Stimulated activated CD8-positive, alpha-beta memory T cell treated with anti-CD3 and anti-CD28 coated beads, Interleukin-12 subunit alpha, Interleukin-12 subunit beta, amount 100 ng/mL, for 4 hours (primary cell): ENCODE results near the gene PARP16.
A peak's percentile ranks its signal among the peaks of the same experiment; 100 is the strongest.

Source experiments
- DNase-seq: peaks from one replicate; pipeline ENCODE4 v3.0.0-alpha.2; 2020; ENCODE audit warnings: low read depth

PARP16 gene

DNA sequence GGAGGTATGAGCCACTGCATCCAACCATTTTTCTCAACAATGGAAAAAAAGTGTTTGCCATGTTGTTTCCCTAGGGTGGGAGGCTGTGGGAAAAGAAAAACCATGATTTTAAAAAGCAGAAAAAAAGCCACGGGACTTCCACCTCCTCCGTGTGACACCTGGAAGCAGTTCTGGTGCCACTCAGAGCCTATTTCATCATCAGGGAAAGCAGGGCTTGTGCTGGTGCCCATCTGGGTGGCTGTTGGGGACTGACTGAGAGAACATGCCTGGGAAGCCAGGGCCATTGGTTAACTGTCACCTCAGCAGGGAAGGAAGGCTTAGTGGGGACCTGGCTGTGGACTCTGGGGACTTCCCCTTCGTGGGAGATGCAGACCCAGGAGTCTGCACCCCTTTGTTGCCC lies 25.1 kb upstream of the PARP16 start:
- no peak for DNase-seq

DNA sequence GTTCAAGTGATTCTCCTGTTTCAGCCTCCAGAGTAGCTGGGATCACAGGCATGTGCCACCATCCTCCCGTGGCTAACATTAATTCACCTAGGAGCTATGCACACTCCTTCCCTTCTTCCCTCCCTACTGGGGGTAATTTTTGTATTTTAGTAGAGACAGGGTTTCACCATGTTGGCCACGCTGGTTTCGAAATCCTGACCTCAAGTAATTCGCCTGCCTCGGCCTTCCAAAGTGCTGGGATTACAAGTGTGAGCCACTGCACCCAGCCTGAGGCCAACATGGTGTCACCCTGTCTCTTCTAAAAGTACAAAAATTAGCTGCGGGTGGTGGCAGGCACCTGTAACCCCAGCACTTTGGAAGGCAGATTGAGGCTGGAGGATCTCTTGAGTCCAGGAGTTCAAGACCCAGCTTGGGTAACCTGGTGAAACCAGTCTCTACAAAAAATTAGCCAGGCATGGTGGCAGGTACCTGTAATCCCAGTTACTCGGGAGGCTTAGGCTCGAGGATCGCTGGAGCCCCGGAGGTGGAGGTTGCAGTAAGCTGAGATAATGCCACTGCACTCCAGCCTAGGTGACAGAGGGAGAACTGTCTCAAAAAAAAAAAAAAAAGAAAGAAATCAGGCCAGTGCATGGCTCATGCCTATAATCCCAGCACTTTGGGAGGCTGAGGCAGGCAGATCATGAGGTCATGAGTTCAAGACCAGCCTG lies 23.9 kb upstream of the PARP16 start:
- no peak for DNase-seq

DNA sequence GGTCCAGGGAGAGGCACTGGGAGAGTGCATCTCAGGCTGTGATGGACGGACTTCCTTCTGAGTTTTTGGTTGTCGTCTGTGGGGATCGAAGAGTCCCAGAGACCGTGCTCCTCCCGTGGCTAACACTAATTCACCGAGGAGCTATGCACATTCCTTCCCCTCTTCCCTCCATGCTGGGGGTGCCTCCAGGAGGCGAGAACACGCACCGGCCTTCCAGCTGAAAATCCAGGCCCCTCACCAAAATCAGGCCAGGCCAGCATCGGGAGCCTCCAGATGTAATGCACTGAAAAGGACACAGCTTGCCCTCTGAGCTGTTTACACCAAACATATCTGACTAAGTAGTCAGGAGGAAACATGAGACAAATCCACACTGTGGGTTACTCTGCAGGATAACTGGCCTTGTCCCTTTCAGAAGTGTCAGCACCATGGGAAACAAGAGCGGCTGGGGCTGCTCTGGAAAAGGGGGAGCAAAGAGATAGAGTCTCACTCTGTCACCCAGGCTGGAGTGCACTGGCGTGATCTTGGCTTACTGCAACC lies 23.3 kb upstream of the PARP16 start:
- DNase-seq: no peak

DNA sequence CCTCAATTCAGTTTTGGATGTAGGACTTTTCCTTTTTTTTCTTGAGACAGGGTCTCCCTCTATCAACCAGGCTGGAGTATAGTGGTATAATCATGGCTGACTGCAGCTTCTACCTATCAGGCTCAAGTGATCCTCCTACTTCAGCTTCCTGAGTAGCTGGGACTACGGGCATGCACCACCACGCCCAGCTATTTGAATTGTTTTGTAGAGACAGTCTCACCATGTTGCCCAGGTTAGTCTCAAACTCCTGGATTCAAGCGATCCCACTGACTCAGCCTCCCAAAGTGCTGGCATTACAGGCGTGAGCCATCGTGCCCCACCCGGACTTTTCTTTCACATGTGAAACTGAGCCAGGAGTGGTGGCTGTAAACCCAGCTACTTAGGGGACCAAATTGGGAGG lies 21.3 kb upstream of the PARP16 start:
- DNase-seq: no peak

DNA sequence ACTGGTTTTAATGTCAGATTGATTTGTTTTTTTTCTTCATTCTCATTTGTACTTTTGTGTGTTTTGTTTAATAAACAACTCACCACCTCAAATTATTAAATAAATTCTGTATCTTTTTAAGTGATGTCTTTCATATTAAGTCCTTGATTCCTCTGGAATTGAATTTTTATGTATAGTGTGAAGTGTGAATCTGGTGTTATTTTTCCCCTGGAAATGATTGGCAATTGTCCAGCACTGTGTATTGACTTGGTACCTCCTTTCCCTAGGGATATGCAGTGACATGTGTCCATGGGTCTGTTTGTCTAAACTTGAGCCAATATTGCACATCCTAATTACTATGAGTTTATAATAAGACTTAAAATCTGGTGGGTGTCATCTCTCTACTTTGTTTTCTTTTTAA lies 19.9 kb upstream of the PARP16 start:
- DNase-seq: no peak

DNA sequence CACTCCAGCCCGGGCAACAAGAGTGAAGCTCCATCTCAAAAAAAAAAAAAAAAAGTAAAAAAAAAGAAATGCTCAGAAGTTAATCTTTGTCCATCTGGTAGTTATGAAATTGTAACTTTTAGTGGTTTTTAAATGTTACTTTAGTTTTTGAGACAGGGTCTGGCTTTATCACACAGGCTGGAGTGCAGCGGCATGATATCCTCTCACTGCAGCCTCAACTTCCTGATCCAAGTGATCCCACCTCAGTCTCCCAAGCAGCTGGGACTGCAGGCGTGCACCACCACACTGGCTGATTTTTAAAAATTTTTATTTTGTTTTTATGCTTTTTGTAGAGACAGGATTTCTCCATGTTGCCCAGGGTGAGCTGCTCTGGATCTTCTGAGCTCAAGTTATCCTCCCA lies 19.1 kb upstream of the PARP16 start:
- DNase-seq: no peak

DNA sequence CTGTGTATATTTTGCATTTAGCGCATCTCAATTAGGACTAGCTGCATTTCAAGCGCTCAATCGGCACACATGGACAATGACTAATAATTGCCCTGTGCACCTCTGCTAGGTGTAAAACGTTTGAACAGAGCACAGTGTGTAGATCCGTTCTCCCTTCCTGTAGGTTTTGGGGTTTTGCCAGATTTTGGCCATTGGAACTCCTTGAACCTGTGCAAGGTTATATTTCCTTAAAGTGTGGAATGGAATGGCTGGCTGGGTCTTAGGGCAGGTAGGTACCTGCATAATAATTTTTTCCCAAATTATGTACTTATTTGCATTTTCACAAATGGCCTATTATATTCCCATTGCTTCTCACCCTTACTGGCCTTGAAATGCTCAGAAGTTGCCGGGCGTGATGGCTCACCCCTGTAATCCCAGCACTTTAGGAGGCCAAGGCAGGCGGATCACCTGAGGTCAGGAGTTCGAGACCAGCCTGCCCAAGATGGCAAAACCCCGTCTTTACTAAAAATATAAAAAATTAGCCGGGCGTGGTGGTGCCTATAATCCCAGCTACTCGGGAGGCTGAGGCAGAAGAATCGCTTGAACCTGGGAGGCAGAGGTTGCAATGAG lies 18.6 kb upstream of the PARP16 start:
- DNase-seq: no peak

DNA sequence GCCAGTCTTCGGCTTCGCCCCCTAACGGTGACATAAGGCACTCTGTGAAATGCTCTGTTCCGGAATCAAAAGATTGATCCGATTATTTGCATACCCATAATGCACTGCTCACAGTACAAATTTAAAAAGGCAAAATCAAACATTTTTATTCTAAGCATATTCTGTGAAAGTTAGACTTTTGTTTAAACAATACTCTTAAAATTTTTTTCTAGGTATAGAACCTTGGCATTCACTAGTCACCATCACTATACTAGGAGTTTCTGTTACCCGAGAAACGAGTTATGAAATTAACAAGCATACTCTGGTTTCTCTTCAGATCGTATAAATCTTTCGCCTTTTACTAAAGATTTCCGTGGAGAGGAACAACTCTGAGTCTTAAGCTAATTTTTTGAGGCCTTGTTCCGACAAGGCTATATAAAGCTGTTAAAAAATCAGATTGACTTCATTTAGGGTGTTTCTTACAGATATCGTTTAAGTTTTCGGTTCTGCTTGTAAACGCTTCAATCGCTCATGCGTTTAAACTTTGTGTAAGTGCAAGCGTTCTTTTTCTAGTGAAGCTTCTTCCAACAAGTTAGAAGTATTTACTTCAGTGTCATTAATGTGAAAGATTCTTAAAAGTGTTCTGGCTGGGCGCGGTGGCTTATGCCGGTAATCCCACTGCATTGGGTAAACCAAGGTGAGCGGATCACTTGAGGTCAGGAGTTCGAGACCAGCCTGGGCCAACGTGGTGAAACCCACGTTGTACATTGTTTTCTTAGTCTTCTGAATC lies 17.9 kb upstream of the PARP16 start, which contains the start of gene RNU5B-1:
Gene RNU5B-1, plus strand, starts transcription at position 297 of the 769 bp plus-strand sequence.
- peak; percentile 46 for DNase-seq

DNA sequence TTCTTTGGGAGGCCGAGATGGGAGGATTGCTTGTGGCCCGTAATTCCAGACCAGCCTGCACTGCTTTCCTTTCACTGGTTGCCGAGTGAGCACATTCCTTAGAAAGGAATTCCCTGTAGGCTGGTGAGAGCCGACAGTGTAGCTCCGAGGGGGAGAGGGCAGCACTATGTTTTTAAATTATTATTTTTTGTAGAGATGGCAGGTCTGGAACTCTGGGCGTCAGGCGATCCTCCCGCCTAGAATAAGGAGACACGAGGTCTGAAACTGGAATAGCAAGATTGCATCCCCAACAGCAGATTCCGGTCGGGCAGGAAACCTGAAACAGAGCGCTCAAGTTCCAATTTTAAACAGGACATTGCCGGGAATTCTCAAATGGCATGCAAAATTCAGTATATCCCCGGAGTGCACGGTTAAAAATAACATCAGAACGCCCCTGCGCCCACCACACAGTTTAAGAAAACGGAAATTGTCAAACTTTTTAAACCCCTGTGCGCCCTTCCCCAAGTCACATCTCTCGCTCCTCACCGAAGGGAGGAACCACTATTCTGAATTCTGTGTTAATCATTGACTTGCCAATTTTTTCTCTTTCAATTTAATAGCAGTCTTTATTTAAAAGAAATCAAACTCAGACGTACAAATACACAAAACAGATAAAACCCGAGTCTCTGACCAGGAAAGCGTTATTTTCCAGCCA lies 17.2 kb upstream of the PARP16 start:
- DNase-seq: no peak

DNA sequence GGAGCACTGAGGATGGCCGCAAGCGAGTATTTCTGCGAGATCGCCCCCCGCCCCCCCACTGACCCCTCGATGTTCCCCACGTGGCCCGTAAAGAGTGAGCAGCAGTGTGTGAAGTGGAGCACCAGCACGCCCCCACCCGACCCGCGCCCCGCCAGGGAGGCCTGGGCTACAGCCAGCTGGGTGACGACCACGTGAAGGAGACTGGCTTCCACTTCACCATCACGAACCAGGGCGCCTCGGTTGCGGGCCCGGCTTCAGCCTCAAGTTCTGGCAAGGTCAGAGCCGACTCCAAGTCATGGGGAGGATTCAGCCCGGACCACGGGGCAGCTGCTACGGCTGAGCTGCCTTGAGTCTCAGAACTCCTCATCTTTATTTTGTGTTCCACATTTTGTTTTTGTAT lies 15.4 kb upstream of the PARP16 start:
- no peak for DNase-seq

DNA sequence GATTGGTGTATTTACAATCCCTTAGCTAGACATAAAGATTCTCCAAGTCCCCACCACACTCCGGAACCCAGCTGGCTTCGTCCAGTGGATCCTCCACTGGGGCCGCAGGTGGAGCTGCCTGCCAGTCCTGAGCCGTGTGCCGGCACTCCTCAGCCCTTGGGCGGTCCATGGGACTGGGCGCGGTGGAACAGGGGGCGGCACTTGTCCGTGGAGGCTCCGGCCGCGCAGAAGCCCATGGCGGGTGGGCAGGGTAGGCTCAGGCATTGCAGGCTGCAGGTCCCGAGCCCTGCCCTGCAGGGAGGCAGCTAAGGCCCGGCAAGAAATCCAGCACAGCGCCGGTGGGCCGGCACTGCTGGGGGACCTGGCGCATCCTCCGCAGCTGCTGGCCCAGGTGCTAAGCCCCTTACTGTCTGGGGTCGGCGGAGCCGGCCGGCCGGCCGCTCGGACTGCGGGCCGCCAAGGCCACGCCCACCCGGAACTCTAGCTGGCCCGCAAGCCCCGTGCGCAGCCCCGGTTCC lies 14.3 kb upstream of the PARP16 start:
- no peak for DNase-seq

DNA sequence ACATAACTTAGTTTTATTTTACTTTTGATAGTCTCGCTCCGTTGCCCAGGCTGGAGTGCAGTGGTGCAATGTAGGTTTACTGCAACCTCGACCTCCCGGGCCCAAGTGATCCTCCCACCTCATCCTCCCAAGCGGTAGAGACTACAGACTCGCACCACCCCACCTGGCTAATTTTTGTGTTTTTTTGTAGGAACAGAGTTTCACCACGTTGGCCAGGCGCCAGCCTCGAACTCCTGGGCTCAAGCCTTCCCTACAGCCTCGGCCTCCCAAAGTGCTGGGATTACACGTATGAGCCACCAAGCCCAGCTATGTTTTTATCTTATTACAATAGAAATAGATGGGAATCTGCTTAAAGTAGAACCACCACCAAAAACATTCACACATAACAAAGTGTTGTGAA lies 12.0 kb upstream of the PARP16 start:
- no peak for DNase-seq

DNA sequence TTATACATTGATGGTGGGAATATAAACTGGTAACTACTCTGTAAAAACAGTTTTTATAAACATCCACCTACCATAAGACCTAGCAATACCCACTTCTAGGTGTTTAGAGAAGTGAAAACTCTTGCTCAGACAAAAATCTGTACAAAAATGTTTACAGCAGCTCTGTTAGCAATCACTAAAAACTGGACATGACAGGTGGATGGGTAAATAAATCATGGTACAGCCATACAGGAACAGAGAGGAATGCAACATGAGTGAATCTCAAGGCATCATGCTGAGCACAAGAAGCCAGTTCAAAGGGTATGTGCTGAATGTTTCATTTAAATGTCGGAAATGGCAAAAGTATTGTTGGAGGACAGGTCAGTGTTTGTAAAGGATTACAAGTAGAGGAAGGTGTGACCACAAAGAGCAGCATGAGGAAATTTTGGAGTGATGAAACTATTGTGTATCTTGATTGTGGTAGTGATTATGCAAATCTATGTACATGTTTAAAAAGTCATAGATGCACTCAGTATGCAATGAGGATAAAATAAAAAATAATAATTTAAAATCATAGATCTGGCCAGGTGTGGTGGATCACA lies 6.3 kb upstream of the PARP16 start:
- DNase-seq: no peak

DNA sequence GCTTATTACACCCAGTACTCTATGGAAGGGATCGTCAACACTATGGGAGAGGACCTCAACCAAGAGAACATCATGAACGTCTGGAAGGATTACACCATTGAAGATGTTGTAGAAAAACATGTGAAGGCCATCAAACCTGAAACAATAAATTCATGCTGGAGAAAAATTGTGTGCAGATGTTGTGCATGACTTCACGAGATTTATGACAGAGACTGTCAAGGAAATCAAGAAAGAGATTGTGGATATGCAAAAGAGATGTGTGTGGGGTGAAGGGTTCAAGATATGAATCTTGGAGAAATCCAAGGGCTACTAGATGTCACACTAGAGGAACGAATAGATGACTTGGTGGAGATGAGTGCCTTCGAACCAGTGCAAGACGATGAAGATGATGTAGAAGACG lies 3.5 kb upstream of the PARP16 start:
- DNase-seq: no peak

DNA sequence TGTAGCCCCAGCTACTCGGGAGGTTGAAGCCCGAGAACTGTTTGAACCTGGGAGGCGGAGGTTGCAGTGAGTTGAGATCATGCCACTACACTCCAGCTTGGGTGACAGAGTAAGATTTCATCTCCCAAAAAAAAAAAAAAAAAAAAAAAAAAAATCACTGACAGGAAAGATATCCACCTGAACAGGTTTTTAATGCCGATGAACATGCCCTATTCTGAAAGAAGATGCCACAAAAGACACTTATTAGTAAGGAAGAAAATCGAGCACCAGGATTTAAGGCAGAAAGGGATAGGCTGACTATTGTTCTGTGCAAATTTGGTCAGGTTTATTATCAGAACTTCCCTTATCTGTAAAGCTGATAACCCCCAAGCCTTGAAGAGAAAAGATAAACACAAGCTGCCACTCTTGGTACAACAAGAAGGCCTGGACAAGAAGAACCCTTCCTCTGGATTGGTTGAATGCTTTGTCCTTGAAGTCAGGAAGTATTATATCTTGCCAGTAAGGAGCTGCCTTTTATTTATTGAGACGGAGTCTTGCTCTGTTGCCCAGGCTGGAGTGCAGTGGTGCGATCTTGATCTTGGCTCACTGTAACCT lies 2.7 kb upstream of the PARP16 start:
- no peak for DNase-seq

DNA sequence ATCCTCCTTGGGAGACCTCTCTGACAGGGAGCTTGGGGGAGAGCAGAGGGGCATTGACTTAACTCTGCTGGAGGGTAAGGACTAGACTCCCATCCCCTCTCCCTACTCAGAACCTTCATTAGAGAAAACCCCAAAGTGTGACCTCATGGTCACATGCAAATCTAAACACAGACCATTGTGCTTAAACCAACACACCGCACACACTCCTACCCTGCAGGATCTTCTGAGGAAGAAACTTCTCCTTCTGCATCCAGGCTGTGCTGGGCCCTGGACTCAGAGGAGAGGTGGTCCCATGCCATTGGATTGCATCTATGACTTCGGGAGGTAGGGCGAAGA lies 805 bp upstream of the PARP16 start:
- DNase-seq: no peak

DNA sequence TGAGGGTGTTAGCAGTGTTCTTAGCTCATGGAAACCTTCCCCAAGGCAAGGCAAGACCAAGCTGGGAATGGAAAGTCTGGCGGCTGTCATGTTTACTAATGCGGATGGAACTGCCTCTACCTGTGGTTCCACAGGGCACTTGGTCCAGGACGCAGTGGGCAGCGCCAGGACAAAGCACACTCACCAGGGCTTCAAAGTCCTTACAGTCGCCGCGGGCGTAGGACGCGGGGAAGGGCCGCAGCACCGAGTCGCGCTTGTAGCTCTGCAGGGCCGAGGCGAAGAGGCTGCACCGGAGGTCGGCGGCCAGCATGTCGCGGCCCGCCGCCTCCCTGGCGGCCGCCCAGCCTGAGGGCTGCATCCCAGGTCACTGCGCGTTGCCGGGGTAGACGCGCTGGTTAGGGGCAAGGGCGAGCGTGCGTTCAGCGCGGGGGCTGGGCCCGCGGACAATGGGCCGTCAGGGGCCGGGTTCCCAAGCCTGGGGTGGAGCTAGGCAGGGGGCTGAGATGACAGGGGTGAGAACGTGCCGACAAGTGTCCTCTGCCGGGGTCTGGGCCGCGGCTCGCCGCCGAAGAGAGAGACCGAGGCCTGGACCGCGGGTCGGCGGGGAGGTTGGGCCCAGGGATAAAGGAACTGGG lies 497 bp downstream of the PARP16 start:
- DNase-seq: no peak

DNA sequence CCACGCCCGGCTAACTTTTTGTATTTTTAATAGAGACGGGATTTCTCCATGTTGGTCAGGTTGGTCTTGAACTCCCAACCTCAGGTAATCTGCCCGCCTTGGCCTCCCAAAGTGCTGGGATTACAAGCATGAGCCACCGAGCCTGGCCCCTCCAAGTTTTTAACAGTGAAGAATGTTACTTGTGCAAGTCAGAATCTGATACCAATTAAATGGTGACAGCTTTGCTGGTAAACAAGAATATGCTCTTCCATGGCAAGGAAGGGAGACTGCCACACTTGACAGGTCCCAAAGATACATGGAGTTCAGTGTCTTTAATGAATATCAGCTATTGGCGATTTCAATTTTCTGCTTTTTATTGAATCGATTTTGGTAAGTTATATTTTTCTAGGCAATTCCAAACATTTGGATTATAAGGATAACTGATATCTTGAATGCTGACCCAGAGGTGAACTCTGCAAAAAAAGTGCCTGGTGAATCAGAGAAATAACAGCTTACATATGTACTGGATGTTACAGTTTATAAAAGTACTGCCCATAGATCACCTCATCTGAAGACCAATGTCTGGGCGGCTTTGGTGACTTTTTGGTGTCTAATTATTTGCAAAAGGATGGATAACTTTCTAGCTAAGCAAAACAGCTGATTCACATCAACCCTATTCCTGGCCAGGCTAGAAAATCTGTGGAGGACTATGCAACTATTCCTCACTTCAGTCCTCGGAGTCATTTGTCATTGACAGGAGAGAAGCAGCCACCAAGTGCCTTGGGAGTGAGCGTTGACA lies 1.2 kb downstream of the PARP16 start:
- DNase-seq: no peak

DNA sequence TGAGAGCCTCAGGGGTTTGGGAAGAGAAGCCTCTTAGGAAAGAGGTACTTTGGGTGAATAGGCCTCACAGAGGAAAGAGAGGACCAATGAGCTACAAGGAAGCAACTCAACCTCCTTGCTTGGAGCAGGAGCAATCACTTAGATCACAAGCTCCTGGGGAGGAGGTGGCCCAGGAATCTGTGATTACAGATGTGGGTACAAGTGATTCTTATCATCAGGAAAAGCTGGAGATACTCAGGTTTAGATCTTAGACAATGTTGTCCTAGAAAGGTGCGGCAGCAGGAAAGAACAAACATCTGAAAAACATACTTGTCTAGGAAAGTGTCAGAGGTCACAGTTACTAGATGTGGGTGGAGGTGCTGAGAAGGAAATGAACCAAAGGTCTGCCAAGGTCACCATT lies 8.2 kb downstream of the PARP16 start:
- DNase-seq: no peak

DNA sequence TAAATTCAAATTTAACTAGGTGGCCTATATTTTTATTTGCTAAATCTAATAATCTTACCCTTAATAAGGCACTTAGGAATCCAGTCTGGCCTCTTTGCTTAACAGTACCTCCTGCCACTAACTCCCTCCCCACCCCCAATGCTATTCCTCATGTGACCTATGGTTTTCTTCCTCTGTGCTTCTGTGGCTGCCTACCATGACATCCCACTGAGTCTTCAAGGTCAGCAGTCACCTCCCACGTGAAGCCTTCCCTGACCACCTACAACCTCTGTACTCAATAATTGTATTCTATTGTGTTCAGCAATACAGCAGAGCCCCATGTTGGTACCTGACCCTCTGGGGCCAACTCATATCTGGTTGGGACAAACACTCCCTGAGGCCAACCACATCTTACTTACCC lies 9.7 kb downstream of the PARP16 start:
- no peak for DNase-seq
